Keratinocyte (primary cell): ENCODE results near the gene OAT.

ENCODE experiments used
- EZH2 ChIP-seq: IDR thresholded peaks from one replicate; pipeline ENCODE4 v1.6.1; 2012; ENCODE audit warnings: inconsistent platforms, mild to moderate bottlenecking, low read length, moderate library complexity
- TF ChIP-seq, protein P1 (sequence below), 3 experiments: IDR thresholded peaks in 1 of 3; conservative IDR thresholded peaks in 1 of 3; optimal IDR thresholded peaks in 1 of 3; 2 replicates in 2 of 3; 3 replicates in 1 of 3; pipeline versions ENCODE3 to v1.5.1; 2011; ENCODE audit warnings: low read length in 3 of 3, mild to moderate bottlenecking in 3 of 3, moderate library complexity in 2 of 3, control low read depth in 1 of 3, inconsistent platforms in 1 of 3; ENCODE audit not compliant: insufficient read depth in 2 of 3; ENCODE audit errors: extremely low read depth in 1 of 3

DNA sequence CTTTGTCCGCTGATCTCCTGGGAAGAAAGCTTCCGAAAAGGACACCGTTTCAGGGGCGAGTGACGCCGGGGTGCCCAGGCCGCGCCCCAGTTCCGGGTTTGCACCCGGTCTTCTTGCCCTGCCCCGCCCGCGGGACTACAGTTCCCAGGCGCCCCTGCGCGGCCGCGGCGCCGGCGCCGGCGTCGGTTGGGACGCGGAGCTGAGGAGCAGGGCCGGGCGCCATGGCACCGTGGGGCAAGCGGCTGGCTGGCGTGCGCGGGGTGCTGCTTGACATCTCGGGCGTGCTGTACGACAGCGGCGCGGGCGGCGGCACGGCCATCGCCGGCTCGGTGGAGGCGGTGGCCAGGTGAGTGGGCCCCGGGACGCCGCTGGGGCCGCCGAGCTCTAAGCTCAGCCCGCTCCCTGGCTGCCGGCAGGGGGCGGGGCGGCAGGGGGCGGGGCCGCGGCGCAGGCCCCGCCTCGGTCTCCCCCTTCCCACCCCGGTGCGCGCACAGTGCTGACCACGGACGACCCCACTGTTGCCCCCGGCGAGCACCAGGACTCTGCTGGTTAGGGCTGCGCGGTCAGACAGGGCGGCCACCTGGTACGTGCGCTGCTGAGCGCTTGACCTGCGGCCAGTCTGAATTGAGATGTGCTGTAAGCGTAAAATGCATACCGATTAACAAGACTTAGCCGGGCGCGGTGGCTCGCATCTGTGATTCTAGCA, 43.1 kb upstream of the OAT start, which contains the start of gene LHPP:
- TF ChIP-seq EZH2, result no peak
- TF ChIP-seq, protein P1, sequence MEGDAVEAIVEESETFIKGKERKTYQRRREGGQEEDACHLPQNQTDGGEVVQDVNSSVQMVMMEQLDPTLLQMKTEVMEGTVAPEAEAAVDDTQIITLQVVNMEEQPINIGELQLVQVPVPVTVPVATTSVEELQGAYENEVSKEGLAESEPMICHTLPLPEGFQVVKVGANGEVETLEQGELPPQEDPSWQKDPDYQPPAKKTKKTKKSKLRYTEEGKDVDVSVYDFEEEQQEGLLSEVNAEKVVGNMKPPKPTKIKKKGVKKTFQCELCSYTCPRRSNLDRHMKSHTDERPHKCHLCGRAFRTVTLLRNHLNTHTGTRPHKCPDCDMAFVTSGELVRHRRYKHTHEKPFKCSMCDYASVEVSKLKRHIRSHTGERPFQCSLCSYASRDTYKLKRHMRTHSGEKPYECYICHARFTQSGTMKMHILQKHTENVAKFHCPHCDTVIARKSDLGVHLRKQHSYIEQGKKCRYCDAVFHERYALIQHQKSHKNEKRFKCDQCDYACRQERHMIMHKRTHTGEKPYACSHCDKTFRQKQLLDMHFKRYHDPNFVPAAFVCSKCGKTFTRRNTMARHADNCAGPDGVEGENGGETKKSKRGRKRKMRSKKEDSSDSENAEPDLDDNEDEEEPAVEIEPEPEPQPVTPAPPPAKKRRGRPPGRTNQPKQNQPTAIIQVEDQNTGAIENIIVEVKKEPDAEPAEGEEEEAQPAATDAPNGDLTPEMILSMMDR (optimal IDR thresholded peaks at IDR 0.05 in 1 of 3, IDR thresholded peaks at IDR 0.05 in 1 of 3, conservative IDR thresholded peaks at IDR 0.05 in 1 of 3; ENCODE audit: extremely low read depth in 1 of 3, insufficient read depth in 2 of 3, low read length in 3 of 3), result no peak
